ENCODE measurements around the gene NPHP4.

NPHP4 gene

DNA sequence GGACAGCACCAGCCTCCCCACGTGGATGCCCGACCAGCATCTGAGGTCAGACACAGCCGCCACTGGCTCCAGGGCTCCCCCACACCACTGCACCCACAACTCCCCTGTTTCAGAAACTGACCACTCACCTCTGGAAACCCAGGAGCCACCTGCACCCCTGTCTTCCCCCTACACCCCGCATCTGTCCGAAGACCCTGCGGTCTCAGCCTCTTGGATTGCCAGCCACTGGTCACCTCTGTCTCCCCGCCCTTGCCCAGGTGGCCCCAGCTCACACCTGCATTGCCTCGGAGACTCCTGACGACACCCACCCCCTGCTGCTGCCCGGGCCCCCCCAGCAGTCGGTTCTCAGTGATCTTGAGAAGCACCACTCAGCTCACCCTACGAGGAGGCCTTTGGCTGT is 21.3 kb upstream of the NPHP4 start:
- no peak overlapping the region for H3K27ac ChIP-seq (ENCODE audit: low read depth, low read length)

GRCh38 chr1:6012529-6013318 is 20.5 kb upstream of the NPHP4 start:
- H2BK15ac ChIP-seq (replicated peaks; ENCODE audit: low read depth), result no peak overlapping the region
- H4K8ac ChIP-seq (ENCODE audit: low read depth, low read length), result no peak overlapping the region
- H3K9ac ChIP-seq (ENCODE audit: low read length), result no peak overlapping the region
- no peak overlapping the region for H3K23ac ChIP-seq (ENCODE audit: low read length)
- no peak overlapping the region for H3K4ac ChIP-seq (ENCODE audit: low read depth, low read length)
- no peak overlapping the region for H2BK120ac ChIP-seq (ENCODE audit: low read depth, low read length)
- WGBS (ENCODE audit: extremely low coverage, insufficient coverage, low lambda C conversion rate), result no CpG with 5 or more reads among the region's 17 CpGs
- H2AK5ac ChIP-seq (ENCODE audit: low read length), result no peak overlapping the region
- H4K5ac ChIP-seq (ENCODE audit: low read length), result no peak overlapping the region
- H2BK5ac ChIP-seq (ENCODE audit: low read length), result no peak overlapping the region
- H3K79me2 ChIP-seq (ENCODE audit: control insufficient read depth, insufficient read depth, low read length), result no peaks in the 10 kb centered on the region
- no peaks in the 10 kb centered on the region for H3K27me3 ChIP-seq (ENCODE audit: insufficient read depth, low read length, poor library complexity)
- H3K79me1 ChIP-seq (ENCODE audit: low read length), result no peaks in the 10 kb centered on the region
- no peak overlapping the region for H3K18ac ChIP-seq (ENCODE audit: low read length)
- no peaks in the 10 kb centered on the region for H3K36me3 ChIP-seq (ENCODE audit: control insufficient read depth, insufficient read depth, low read length)
- no peak overlapping the region for H3K27ac ChIP-seq (ENCODE audit: low read depth, low read length)
- H3K4me1 ChIP-seq (ENCODE audit: control insufficient read depth, low read depth, low read length), result no peaks in the 10 kb centered on the region
- H3K4me2 ChIP-seq (ENCODE audit: low read length), result no peak overlapping the region
- H3K56ac ChIP-seq (ENCODE audit: low read length), result no peak overlapping the region
- no peak overlapping the region for H3K4me3 ChIP-seq (ENCODE audit: low read length)
- DNase-seq, result no peak

More for the DNA sequence above, 21.3 kb upstream of the NPHP4 start:
- Histone ChIP-seq H4K5ac (ENCODE audit: low read length) (no peak overlapping the region), H2AK5ac (ENCODE audit: low read length) (no peak overlapping the region), H4K8ac (ENCODE audit: low read depth, low read length) (no peak overlapping the region), H2BK5ac (ENCODE audit: low read length) (no peak overlapping the region), H3K4me1 (ENCODE audit: control insufficient read depth, low read depth, low read length) (no peaks in the 10 kb centered on the region), H2BK15ac (replicated peaks; ENCODE audit: low read depth) (no peak overlapping the region), H3K4ac (ENCODE audit: low read depth, low read length) (no peak overlapping the region), H2BK120ac (ENCODE audit: low read depth, low read length) (no peak overlapping the region), H3K36me3 (ENCODE audit: control insufficient read depth, insufficient read depth, low read length) (no peaks in the 10 kb centered on the region), H3K27me3 (ENCODE audit: insufficient read depth, low read length, poor library complexity) (no peaks in the 10 kb centered on the region), H3K56ac (ENCODE audit: low read length) (no peak overlapping the region), H3K23ac (ENCODE audit: low read length) (no peak overlapping the region), H3K79me1 (ENCODE audit: low read length) (no peaks in the 10 kb centered on the region), H3K4me3 (ENCODE audit: low read length) (no peak overlapping the region), H3K9ac (ENCODE audit: low read length) (no peak overlapping the region), H3K79me2 (ENCODE audit: control insufficient read depth, insufficient read depth, low read length) (no peaks in the 10 kb centered on the region), H3K18ac (ENCODE audit: low read length) (no peak overlapping the region), H3K4me2 (ENCODE audit: low read length) (no peak overlapping the region)
- no peak for DNase-seq
- WGBS (ENCODE audit: extremely low coverage, insufficient coverage, low lambda C conversion rate), result no CpG with 5 or more reads among the region's 12 CpGs

DNA sequence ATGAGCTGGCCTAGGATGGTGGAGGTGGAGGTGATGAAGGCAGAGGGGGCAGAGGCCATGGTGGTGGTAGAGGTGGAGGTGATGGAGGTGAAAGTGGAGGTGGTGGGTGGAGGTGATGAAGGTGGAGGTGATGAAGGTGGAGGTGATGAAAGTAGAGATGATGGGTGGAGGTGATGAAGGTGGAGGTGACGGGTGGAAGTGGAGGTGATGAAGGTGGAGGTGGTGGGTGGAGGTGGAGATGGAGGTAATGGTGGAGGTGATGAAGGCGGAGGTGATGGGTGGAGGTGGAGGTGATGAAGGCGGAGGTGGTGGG is 19.7 kb upstream of the NPHP4 start:
- Histone ChIP-seq H3K23ac (ENCODE audit: low read length) (no peak overlapping the region), H3K79me2 (ENCODE audit: control insufficient read depth, insufficient read depth, low read length) (no peaks in the 10 kb centered on the region), H3K4me3 (ENCODE audit: low read length) (no peak overlapping the region), H2BK5ac (ENCODE audit: low read length) (no peak overlapping the region), H4K8ac (ENCODE audit: low read depth, low read length) (no peak overlapping the region), H3K4me1 (ENCODE audit: control insufficient read depth, low read depth, low read length) (no peaks in the 10 kb centered on the region), H2BK120ac (ENCODE audit: low read depth, low read length) (no peak overlapping the region), H3K36me3 (ENCODE audit: control insufficient read depth, insufficient read depth, low read length) (no peaks in the 10 kb centered on the region), H3K79me1 (ENCODE audit: low read length) (no peaks in the 10 kb centered on the region), H3K4me2 (ENCODE audit: low read length) (no peak overlapping the region), H3K27me3 (ENCODE audit: insufficient read depth, low read length, poor library complexity) (no peaks in the 10 kb centered on the region), H3K18ac (ENCODE audit: low read length) (no peak overlapping the region), H4K5ac (ENCODE audit: low read length) (no peak overlapping the region), H2AK5ac (ENCODE audit: low read length) (no peak overlapping the region), H3K9ac (ENCODE audit: low read length) (no peak overlapping the region), H3K4ac (ENCODE audit: low read depth, low read length) (no peak overlapping the region), H3K56ac (ENCODE audit: low read length) (no peak overlapping the region), H2BK15ac (replicated peaks; ENCODE audit: low read depth) (no peak overlapping the region), H3K27ac (ENCODE audit: low read depth, low read length) (no peak overlapping the region)
- no peak for DNase-seq
- WGBS (ENCODE audit: extremely low coverage, insufficient coverage, low lambda C conversion rate), result 100% methylated on average over 2 of the region's 3 CpGs

GRCh38 chr1:6011161-6011945 is 19.1 kb upstream of the NPHP4 start:
- Histone ChIP-seq H3K56ac (ENCODE audit: low read length) (no peak overlapping the region), H2BK15ac (replicated peaks; ENCODE audit: low read depth) (no peak overlapping the region), H3K23ac (ENCODE audit: low read length) (no peak overlapping the region), H3K79me2 (ENCODE audit: control insufficient read depth, insufficient read depth, low read length) (no peaks in the 10 kb centered on the region), H3K4ac (ENCODE audit: low read depth, low read length) (no peak overlapping the region), H3K4me3 (ENCODE audit: low read length) (no peak overlapping the region), H3K4me1 (ENCODE audit: control insufficient read depth, low read depth, low read length) (no peaks in the 10 kb centered on the region), H2BK120ac (ENCODE audit: low read depth, low read length) (no peak overlapping the region), H2AK5ac (ENCODE audit: low read length) (no peak overlapping the region), H2BK5ac (ENCODE audit: low read length) (no peak overlapping the region), H3K79me1 (ENCODE audit: low read length) (no peaks in the 10 kb centered on the region), H3K9ac (ENCODE audit: low read length) (no peak overlapping the region), H3K4me2 (ENCODE audit: low read length) (no peak overlapping the region), H4K5ac (ENCODE audit: low read length) (no peak overlapping the region), H3K36me3 (ENCODE audit: control insufficient read depth, insufficient read depth, low read length) (no peaks in the 10 kb centered on the region), H3K27ac (ENCODE audit: low read depth, low read length) (no peak overlapping the region), H3K27me3 (ENCODE audit: insufficient read depth, low read length, poor library complexity) (no peaks in the 10 kb centered on the region), H3K18ac (ENCODE audit: low read length) (no peak overlapping the region), H4K8ac (ENCODE audit: low read depth, low read length) (no peak overlapping the region)
- no peak for DNase-seq
- WGBS (ENCODE audit: extremely low coverage, insufficient coverage, low lambda C conversion rate), result no CpG with 5 or more reads among the region's 19 CpGs

DNA sequence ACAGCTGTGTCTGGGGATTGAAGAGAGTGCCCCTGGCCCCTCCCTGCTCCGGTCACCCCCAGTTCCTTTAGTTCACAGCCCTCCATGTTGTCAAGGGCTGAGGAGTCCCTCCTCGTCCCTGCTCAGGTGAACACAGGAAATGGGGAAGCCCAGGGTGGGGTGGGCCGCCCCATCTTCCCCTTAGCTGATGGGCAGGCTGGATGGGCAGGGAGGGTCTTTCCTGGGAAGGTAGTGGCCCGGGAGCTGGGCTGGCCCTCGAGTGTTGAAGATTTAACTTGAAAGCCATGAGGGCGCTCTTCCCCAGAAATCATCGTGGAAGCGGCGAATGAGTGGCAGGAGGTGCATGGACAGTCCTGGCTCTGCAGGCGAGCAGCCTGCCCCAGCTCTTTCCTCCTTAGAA is 18.3 kb upstream of the NPHP4 start:
- no peak overlapping the region for H4K5ac ChIP-seq (ENCODE audit: low read length)
- H3K27ac ChIP-seq (ENCODE audit: low read depth, low read length), result no peak overlapping the region
- no peak overlapping the region for H2BK15ac ChIP-seq (replicated peaks; ENCODE audit: low read depth)
- H3K4me1 ChIP-seq (ENCODE audit: control insufficient read depth, low read depth, low read length), result no peaks in the 10 kb centered on the region
- no peak overlapping the region for H3K4me2 ChIP-seq (ENCODE audit: low read length)
- H4K8ac ChIP-seq (ENCODE audit: low read depth, low read length), result no peak overlapping the region
- no peak overlapping the region for H3K18ac ChIP-seq (ENCODE audit: low read length)
- WGBS (ENCODE audit: extremely low coverage, insufficient coverage, low lambda C conversion rate), result no CpG with 5 or more reads among the region's 10 CpGs
- no peak overlapping the region for H2BK120ac ChIP-seq (ENCODE audit: low read depth, low read length)
- no peak overlapping the region for H3K4me3 ChIP-seq (ENCODE audit: low read length)
- no peak for DNase-seq
- H3K36me3 ChIP-seq (ENCODE audit: control insufficient read depth, insufficient read depth, low read length), result no peaks in the 10 kb centered on the region
- H3K4ac ChIP-seq (ENCODE audit: low read depth, low read length), result no peak overlapping the region
- H2BK5ac ChIP-seq (ENCODE audit: low read length), result no peak overlapping the region
- no peak overlapping the region for H3K23ac ChIP-seq (ENCODE audit: low read length)
- H3K9ac ChIP-seq (ENCODE audit: low read length), result no peak overlapping the region
- no peaks in the 10 kb centered on the region for H3K79me1 ChIP-seq (ENCODE audit: low read length)
- H3K27me3 ChIP-seq (ENCODE audit: insufficient read depth, low read length, poor library complexity), result no peaks in the 10 kb centered on the region
- H3K79me2 ChIP-seq (ENCODE audit: control insufficient read depth, insufficient read depth, low read length), result no peaks in the 10 kb centered on the region
- H3K56ac ChIP-seq (ENCODE audit: low read length), result no peak overlapping the region
- no peak overlapping the region for H2AK5ac ChIP-seq (ENCODE audit: low read length)
